Skin epidermis (tissue), 12 donors: ENCODE results near the gene SSH2.

Experiments
- H3K27ac ChIP-seq, 21 experiments: fragments of 200-600 bp; sonication (generic) in 11 of 21; one replicate each; pipeline ENCODE4 v1.5.0; 2020; ENCODE audit warnings: mild to moderate bottlenecking in 3 of 21, inconsistent platforms in 2 of 21, moderate library complexity in 2 of 21
- H3K4me3 ChIP-seq, 7 experiments: fragments of 200-600 bp; sonication (generic) in 2 of 7; one replicate each; pipeline ENCODE4 v1.5.0; 2020; ENCODE audit warnings: inconsistent platforms in 2 of 7, mild to moderate bottlenecking in 2 of 7, moderate library complexity in 1 of 7

SSH2 gene

DNA sequence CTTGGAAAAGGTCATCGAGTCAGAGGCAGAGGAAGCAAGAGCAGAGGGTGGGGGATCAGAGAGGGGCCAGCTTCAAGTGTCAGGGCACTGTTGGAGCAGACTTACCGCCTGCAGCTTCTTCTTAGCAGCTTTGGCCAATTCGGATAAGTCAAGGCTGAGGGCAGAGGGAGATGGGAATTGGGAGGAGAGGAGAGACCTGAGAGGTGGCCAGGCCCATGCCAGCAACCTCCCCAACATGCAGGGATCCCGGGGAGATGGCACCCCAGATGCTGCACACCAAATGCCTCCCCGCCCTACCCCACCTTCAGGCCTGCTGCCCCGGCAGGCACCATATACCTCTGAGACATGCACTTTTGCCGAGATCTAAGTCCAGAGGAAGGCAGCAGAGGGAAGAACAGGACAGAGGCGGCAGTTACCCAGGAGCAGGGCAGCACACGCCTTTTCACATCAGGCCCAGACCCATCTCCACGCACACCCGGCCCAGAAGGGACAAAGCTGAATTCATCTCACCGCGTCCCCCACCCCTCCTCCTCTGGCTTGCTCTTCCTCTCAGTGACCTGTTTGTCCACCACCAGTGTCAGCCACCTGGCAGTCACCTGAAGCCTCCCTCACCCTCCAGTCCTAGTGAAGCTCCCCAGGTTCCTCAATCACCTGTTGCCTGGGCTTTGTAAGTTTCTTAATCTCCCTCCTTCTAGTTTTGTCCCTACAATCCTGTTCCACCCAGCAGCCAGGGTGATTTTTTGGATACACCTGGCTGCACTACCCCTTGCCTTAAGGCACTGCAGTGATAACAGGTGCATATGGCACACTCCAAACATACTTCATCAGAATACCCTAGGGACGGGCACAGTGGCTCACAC, 351.2 kb downstream of the SSH2 start:
- H3K4me3 ChIP-seq, result no peak overlapping the region
- peak overlapping the region in 1 of 21 experiments; percentile 6 for H3K27ac ChIP-seq

DNA sequence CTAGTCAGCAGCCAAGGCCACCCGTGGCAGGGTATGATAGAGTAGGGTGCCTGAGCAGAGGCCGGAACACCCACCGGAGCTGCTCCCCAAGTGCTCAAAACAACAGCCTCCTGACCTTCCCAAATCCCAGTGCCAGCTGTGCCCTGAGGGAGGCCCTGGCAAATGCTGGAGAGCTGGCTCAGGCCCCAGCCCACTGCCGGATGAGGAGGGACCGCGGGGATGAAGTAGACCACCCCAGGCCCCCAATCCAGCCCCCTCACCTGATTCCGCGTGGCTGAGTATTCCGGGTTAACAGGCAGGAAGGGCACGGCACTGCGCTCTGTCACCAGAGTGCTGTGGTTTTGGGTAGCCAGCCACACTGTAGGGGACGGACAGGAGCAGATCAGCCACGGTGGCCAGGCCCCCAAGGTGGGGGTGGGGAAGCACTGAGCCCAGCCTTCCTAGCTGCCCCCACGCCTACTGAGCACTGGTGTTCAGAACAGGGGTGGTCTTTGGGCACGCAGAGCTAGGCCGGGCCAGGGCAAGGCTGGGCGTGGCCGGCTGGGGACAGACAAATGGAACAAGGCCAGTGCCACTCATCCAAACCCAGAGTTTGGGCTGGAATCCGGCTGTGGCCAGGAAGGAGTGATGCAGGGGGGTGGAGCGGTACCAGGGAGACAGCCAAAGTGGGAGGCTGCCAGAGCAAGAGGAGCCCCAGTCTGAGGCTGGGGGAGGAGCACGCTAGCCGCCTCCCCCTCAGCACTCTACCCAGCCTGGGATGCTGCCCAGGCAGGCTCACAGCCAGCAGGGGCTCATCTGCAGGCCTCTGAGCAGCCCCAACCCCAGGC, 352.4 kb downstream of the SSH2 start:
- no peak overlapping the region for H3K4me3 ChIP-seq
- H3K27ac ChIP-seq, result peak overlapping the region in 9 of 21 experiments; percentile 0 to 54 (median 17)

DNA sequence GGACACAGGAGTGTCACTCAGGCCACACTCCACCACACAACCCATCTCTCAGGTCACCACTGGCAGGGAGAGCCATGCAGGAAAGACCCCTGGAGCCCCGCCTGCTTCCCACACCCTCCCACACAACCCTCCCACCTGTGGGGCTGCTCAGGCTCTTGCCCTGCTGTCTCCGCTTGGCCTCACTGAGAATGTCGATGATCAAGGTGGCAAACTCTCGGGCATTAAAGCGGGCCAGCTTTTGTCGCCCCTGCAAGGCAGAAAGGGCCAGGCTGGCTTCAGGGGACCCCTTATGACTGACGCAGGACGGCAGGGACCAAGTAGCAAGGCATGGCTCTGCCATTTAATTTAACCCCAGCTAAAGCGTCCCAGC, 353.0 kb downstream of the SSH2 start:
- Histone ChIP-seq H3K4me3 (no peak overlapping the region), H3K27ac (peak overlapping the region in 7 of 21 experiments; percentile 0 to 54 (median 17))

DNA sequence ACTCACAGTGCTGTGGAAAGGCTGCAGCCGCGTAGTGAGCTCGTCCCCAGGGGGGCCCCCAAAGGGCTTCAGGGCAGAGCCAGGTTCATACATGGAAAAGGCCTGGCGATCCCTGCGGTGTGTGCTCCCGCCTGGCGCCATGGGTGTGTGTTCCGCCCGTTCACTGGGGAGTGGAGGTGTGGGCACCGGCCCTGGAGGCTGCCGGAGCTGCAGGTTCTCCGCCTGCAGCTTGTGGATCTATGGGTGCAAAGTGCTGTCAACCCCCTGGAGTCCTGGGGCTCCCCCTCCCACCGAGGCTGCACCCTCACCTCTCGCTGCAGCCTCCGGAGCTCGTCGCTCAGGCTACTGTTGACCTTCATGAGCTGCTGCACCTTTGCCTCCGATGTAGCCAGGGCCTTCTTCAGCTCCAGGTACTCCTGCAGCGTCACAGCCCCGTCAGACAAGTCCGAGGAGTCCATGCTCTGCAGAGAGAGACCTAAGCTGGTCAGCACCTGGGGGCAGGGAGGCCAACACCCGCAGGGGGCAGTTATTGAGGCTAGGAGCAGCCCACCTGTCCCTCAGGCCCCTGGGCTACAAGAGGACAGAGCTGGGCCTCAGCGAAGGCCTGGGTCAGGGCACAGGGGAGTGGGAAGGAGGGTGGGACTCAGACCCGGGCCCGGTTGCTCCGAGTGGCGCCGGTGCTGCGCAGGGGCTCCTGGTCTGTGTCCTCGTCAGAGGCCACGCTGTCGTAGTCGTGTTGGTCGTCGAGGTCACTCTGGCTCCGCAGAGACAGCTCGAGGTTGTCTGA, 353.6 kb downstream of the SSH2 start:
- H3K4me3 ChIP-seq, result no peak overlapping the region
- H3K27ac ChIP-seq, result peak overlapping the region in 1 of 21 experiments; percentile 17
